Cerebellar cortex (tissue), 1 donor: ENCODE results near the gene RPTOR.

Experiments
- DNase-seq: peaks from one replicate; pipeline ENCODE4 v3.0.0-alpha.2; 2015; ENCODE audit warnings: low spot score

The RPTOR gene

GRCh38 chr17:80961541-80962330 lies 417.1 kb downstream of the RPTOR start:
- no peak for DNase-seq

- DNase-seq, result no peak
Observed at GRCh38 chr17:80962356-80963329, 418.0 kb downstream of the RPTOR start.

GRCh38 chr17:80963812-80964543 lies 419.3 kb downstream of the RPTOR start:
- DNase-seq, result no peak

GRCh38 chr17:80964544-80964856 lies 419.9 kb downstream of the RPTOR start:
- no peak for DNase-seq

- no peak for DNase-seq
Observed at GRCh38 chr17:80964859-80965580, 420.4 kb downstream of the RPTOR start.

- no peak for DNase-seq
Observed at GRCh38 chr17:80965606-80966005, 421.0 kb downstream of the RPTOR start.

GRCh38 chr17:80967404-80967872 lies 422.8 kb downstream of the RPTOR start:
- no peak for DNase-seq

- DNase-seq, result peak; percentile 31
Observed at GRCh38 chr17:80968602-80969029, 424.0 kb downstream of the RPTOR start.

- DNase-seq, result no peak
Observed at GRCh38 chr17:80969030-80969673, 424.5 kb downstream of the RPTOR start.

- DNase-seq, result no peak
Observed at GRCh38 chr17:80969674-80970043, 425.0 kb downstream of the RPTOR start.

- no peak for DNase-seq
Observed at GRCh38 chr17:80970044-80970761, 425.6 kb downstream of the RPTOR start.

GRCh38 chr17:80970762-80971703 lies 426.4 kb downstream of the RPTOR start:
- no peak for DNase-seq

GRCh38 chr17:80971704-80972304 lies 427.2 kb downstream of the RPTOR start:
- no peak for DNase-seq

GRCh38 chr17:80976701-80977100 lies 432.1 kb downstream of the RPTOR start:
- no peak for DNase-seq

GRCh38 chr17:80977172-80977571 lies 432.5 kb downstream of the RPTOR start:
- DNase-seq, result no peak

GRCh38 chr17:80978499-80979497 lies 434.2 kb downstream of the RPTOR start:
- DNase-seq, result no peak

GRCh38 chr17:80979547-80980378 lies 435.1 kb downstream of the RPTOR start:
- DNase-seq, result no peak
